ENCODE data around the gene TLR9. TPM values are rescaled to one million over a fixed set of nuclear protein-coding genes. Genes with fewer than 3 reads are reported as not detected.

Gene TLR9
- total RNA-seq, 1 donor from 2014 or later, result not detected

DNA sequence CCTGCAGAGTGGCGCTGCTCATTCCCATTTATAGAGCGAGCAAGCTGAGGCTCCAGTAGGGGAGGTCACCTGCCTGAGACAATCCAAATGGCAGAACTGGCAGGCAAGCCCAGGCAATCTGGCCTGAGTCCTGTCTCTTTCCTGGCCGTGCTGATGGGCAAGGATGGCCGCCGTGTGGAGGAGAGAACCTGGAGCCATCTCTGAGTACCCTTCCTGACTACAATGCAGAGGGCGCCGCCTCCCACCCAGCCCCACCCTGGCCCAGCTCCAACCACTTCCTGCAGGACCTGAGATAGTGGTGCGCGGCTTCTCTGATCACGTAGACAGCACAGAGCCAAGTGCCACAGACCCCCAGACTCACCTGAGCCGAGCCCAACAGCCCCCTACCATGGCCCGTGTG, 7.0 kb downstream of the TLR9 start:
- no peaks in the 10 kb centered on the region for H3K27me3 ChIP-seq (ENCODE audit: control insufficient read depth, insufficient read depth, low read length)
- FAIRE-seq, result no peak
- H3K4me3 ChIP-seq (ENCODE audit: low read depth, low read length), result no peak overlapping the region
- TF ChIP-seq, protein P1, sequence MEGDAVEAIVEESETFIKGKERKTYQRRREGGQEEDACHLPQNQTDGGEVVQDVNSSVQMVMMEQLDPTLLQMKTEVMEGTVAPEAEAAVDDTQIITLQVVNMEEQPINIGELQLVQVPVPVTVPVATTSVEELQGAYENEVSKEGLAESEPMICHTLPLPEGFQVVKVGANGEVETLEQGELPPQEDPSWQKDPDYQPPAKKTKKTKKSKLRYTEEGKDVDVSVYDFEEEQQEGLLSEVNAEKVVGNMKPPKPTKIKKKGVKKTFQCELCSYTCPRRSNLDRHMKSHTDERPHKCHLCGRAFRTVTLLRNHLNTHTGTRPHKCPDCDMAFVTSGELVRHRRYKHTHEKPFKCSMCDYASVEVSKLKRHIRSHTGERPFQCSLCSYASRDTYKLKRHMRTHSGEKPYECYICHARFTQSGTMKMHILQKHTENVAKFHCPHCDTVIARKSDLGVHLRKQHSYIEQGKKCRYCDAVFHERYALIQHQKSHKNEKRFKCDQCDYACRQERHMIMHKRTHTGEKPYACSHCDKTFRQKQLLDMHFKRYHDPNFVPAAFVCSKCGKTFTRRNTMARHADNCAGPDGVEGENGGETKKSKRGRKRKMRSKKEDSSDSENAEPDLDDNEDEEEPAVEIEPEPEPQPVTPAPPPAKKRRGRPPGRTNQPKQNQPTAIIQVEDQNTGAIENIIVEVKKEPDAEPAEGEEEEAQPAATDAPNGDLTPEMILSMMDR (IDR thresholded peaks at IDR 0.05; ENCODE audit: insufficient read depth, low read length, severe bottlenecking), result no peak
- H3K36me3 ChIP-seq (ENCODE audit: control insufficient read depth, insufficient read depth, low read length), result peaks cover 7% of the 10 kb centered on the region
- no peak for DNase-seq (ENCODE audit: low read depth)

DNA sequence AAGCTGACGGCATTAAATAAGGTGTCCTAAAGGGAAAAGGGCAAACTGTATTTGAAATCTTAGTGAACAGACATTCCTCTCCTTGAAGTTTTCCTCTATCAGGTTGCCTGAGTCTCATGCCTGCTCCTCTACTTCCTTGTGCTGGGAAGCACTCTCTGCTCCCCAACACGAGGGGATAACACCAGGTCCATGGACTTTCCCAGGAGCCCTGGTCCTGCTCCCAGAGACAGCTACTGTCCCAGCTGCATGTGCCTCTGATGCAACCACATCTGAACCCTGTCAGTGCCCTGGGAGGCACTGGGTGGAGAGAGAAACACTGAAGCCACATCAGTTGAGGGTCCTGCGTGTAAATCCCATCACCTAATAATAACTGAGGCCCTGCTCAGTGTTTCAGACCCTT, 7.4 kb downstream of the TLR9 start:
- FAIRE-seq, result no peak
- Histone ChIP-seq H3K36me3 (ENCODE audit: control insufficient read depth, insufficient read depth, low read length) (peaks cover 8% of the 10 kb centered on the region), H3K27me3 (ENCODE audit: control insufficient read depth, insufficient read depth, low read length) (no peaks in the 10 kb centered on the region), H3K4me3 (ENCODE audit: low read depth, low read length) (no peak overlapping the region)
- DNase-seq (ENCODE audit: low read depth), result no peak
- TF ChIP-seq, protein P1 (IDR thresholded peaks at IDR 0.05; ENCODE audit: insufficient read depth, low read length, severe bottlenecking), result no peak

DNA sequence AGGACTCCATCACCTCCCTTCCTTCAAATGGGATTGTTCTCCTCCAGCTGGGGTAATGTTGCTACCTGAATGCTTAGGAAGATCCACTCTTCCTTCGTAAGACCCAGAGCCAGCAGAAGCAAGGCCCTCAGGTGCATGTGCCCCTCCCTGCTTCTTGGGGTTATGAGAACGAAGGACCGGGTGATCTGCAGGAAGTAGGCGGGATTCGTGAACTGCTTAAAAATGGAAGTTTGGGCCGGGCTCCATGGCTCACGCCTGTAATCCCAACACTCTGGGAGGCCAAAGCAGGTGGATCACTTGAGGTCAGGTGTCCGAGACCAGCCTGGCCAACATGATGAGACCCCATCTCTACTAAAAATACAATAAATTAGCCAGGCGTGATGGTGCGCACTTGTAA, 8.0 kb downstream of the TLR9 start:
- no peak overlapping the region for H3K4me3 ChIP-seq (ENCODE audit: low read depth, low read length)

DNA sequence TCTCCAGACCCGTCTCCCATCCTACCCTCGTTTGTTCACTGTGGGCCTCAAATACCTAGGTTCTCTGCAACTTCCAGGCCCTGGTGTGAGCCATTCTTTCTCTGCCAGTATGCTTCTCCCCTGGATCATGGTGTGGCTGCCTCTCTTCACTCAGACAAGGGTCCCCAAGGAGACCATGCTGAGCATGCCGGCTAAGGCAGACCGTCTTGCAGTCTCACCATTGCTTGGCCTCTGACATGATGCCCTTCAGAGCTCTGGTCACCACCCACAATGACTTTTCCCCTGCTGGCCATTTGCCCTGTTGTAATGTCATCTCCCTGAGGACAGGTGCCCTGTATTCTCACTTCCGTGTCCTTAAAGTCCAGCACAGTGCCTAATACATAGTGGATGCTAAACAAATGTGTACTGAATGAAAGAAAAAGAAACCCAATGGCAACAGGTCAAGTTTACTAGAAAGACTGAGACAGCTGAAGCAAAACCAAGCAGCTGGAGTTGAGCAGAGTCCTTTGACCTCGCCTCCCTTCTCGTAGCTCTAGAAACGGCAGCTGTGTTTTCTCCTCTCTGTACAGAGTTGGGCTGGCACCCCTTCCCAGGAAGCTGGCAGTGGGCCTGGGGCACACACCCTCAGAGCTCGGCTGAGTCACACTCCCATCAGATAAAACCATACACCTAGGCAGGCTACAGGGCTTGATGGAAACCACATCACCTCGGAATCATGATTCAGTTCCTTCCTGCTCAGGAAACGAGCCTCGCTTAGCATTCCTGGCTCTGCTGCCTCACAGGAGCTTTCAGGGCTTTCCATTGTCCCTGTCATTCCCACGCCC, 8.6 kb downstream of the TLR9 start:
- TF ChIP-seq, protein P1 (IDR thresholded peaks at IDR 0.05; ENCODE audit: insufficient read depth, low read length, severe bottlenecking), result no peak
- Histone ChIP-seq H3K36me3 (ENCODE audit: control insufficient read depth, insufficient read depth, low read length) (peaks cover 15% of the 10 kb centered on the region), H3K4me3 (ENCODE audit: low read depth, low read length) (no peak overlapping the region), H3K27me3 (ENCODE audit: control insufficient read depth, insufficient read depth, low read length) (no peaks in the 10 kb centered on the region)
- DNase-seq (ENCODE audit: low read depth), result peak; percentile 98
- peak; percentile 99 for FAIRE-seq

More for the DNA sequence above, 8.0 kb downstream of the TLR9 start:
- FAIRE-seq (no peak), DNase-seq (ENCODE audit: low read depth) (no peak)
- Histone ChIP-seq H3K36me3 (ENCODE audit: control insufficient read depth, insufficient read depth, low read length) (peaks cover 11% of the 10 kb centered on the region), H3K27me3 (ENCODE audit: control insufficient read depth, insufficient read depth, low read length) (no peaks in the 10 kb centered on the region)
- TF ChIP-seq, protein P1 (IDR thresholded peaks at IDR 0.05; ENCODE audit: insufficient read depth, low read length, severe bottlenecking), result no peak

DNA sequence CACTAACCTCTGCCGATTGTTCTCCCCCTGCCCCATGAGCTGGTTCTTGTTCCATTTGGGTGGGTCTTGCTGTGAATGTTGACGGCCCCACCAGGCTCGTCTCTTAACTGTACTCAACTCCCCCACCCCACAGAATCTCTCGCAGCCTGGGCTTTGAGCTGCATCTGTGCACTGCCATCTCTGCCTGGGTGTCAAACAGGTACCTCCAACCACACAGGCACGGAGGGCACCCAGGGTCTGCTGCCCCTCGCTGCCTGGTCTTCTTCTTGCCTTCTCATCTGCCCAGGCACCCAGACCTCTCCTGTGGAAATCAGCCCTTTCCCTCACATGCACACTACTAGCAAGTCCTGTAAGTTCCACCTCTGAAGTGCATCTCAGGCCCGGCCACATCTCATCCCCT, 10.1 kb downstream of the TLR9 start:
- peaks cover 20% of the 10 kb centered on the region for H3K36me3 ChIP-seq (ENCODE audit: control insufficient read depth, insufficient read depth, low read length)
- no peak for DNase-seq (ENCODE audit: low read depth)
- no peak for FAIRE-seq
- no peaks in the 10 kb centered on the region for H3K27me3 ChIP-seq (ENCODE audit: control insufficient read depth, insufficient read depth, low read length)
- H3K4me3 ChIP-seq (ENCODE audit: low read depth, low read length), result no peak overlapping the region
- TF ChIP-seq, protein P1 (IDR thresholded peaks at IDR 0.05; ENCODE audit: insufficient read depth, low read length, severe bottlenecking), result no peak

Measured in bronchial epithelial cell (primary cell).